ENCODE results near the gene HSPH1. TPM values are rescaled to one million over a fixed set of nuclear protein-coding genes. Genes with fewer than 3 reads are reported as not detected.

Gene HSPH1
- total and polyA plus RNA-seq, 2 of the 8 experiments (the other 6 are each of a cell fraction or from before 2014, with no cell fraction given) = 14.2 to 145 TPM

- TF ChIP-seq MAX (IDR thresholded peaks at IDR 0.05) (no peak), GABPA (IDR thresholded peaks at IDR 0.05; ENCODE audit: borderline replicate concordance, insufficient read depth, low read length) (no peak), CHD1 (IDR thresholded peaks at IDR 0.05; ENCODE audit: low read depth, low read length) (no peak), SIRT6 (IDR thresholded peaks at IDR 0.05; ENCODE audit: low read length) (no peak), SRF (IDR thresholded peaks at IDR 0.05; ENCODE audit: low read depth, low read length) (no peak)
- TF ChIP-seq, protein P1, sequence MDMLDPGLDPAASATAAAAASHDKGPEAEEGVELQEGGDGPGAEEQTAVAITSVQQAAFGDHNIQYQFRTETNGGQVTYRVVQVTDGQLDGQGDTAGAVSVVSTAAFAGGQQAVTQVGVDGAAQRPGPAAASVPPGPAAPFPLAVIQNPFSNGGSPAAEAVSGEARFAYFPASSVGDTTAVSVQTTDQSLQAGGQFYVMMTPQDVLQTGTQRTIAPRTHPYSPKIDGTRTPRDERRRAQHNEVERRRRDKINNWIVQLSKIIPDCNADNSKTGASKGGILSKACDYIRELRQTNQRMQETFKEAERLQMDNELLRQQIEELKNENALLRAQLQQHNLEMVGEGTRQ (IDR thresholded peaks at IDR 0.05; ENCODE audit: low read length) = no peak
Observed at GRCh38 chr13:31150315-31150985, 11.3 kb downstream of the HSPH1 start (continued).

Data from H1 (cell line).